Raji (cell line): Measurements from ENCODE around the gene NUTM2B.
"Not testable (repeated sequence)": the region's sequence is repeated elsewhere in the genome, so short reads cannot be mapped to it uniquely, and the experiment has no call there.

ENCODE experiments used
- POLR2A ChIP-seq: IDR thresholded peaks from 2 replicates; pipeline ENCODE4 v1.6.1; 2011; ENCODE audit warnings: low read depth, low read length, control low read depth; ENCODE audit not compliant: insufficient read depth

NUTM2B gene, protein sequence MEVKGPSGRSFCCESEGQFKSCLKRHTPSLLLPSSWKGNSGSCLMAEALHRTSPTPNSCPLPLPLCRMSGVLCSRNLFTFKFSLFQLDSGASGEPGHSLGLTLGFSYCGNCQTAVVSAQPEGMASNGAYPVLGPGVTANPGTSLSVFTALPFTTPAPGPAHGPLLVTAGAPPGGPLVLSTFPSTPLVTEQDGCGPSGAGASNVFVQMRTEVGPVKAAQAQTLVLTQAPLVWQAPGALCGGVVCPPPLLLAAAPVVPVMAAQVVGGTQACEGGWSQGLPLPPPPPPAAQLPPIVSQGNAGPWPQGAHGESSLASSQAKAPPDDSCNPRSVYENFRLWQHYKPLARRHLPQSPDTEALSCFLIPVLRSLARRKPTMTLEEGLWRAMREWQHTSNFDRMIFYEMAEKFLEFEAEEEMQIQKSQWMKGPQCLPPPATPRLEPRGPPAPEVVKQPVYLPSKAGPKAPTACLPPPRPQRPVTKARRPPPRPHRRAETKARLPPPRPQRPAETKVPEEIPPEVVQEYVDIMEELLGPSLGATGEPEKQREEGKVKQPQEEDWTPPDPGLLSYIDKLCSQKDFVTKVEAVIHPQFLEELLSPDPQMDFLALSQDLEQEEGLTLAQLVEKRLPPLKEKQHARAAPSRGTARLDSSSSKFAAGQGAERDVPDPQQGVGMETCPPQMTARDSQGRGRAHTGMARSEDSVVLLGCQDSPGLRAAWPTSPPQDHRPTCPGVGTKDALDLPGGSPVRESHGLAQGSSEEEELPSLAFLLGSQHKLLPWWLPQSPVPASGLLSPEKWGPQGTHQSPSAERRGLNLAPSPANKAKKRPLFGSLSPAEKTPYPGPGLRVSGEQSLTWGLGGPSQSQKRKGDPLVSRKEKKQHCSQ

DNA sequence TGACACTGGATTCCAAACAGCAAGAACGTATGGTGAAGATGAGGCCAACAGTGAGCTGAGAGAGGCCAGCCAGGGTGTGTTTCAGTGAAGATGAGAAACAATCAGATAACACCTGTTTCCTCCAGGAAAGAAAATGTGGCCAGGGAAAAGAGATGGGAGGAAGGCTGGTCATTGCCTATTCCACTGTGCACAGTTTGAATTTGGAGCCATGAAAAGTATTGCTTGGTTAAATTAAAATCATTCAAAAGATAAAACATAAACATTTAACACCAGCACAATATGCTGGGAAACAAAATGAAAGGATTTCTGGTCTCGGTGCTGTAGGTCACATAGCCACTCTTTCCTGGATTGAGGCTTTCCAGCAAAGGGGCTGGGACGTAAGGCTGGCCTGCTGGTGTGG lies at the start of gene NUTM2B:
Gene NUTM2B, plus strand, starts transcription at position 301 of the 400 bp plus-strand sequence. CDS start 383 bp downstream, outside the sequence.
- not testable (repeated sequence) for TF ChIP-seq POLR2A
